GM23338 (cell line): ENCODE measurements around the gene PAX2. TPM values are rescaled to one million over a fixed set of nuclear protein-coding genes. Genes with fewer than 3 reads are reported as not detected.

Experiments used
- ATAC-seq: fragments of 200-7000 bp; cut with Tn5 transposase; 3 replicates; pipeline ENCODE4 v1.9.1; 2020
- DNase-seq: peaks from one replicate; pipeline ENCODE4 v3.0.0-alpha.2; 2015; ENCODE audit warnings: low spot score
- H2AFZ ChIP-seq: fragments of 200-600 bp; sonication (generic); 2 replicates; pipeline ENCODE4 v1.8.0; 2016; ENCODE audit warnings: antibody characterized with exemption, mild to moderate bottlenecking, moderate library complexity
- H3F3A ChIP-seq: fragments of 200-600 bp; sonication (generic); replicated peaks from 2 replicates; pipeline ENCODE4 v1.8.0; 2017; ENCODE audit warnings: antibody characterized with exemption, mixed run types, low read depth
- H3K27ac ChIP-seq: fragments of 200-600 bp; sonication (generic); 2 replicates; pipeline ENCODE4 v1.6.1; 2016; ENCODE audit warnings: low read depth
- H3K27me3 ChIP-seq: fragments of 200-600 bp; sonication (generic); 2 replicates; pipeline ENCODE4 v1.8.0; 2016; ENCODE audit warnings: mild to moderate bottlenecking, mixed run types, moderate library complexity; ENCODE audit not compliant: insufficient read depth
- H3K36me3 ChIP-seq: fragments of 200-600 bp; sonication (generic); 2 replicates; pipeline ENCODE4 v1.8.0; 2016; ENCODE audit warnings: mild to moderate bottlenecking; ENCODE audit not compliant: insufficient read depth
- H3K4me1 ChIP-seq: fragments of 200-600 bp; sonication (generic); 2 replicates; pipeline ENCODE4 v1.8.0; 2016; ENCODE audit warnings: mild to moderate bottlenecking, moderate library complexity; ENCODE audit not compliant: insufficient read depth
- H3K4me2 ChIP-seq: fragments of 200-600 bp; sonication (generic); 2 replicates; pipeline ENCODE4 v1.7.1; 2017; ENCODE audit warnings: mixed run types
- H3K4me3 ChIP-seq: fragments of 200-600 bp; sonication (generic); 2 replicates; pipeline ENCODE4 v1.6.1; 2016; ENCODE audit warnings: mixed run types
- H3K79me2 ChIP-seq: fragments of 200-600 bp; sonication (generic); replicated peaks from 2 replicates; pipeline ENCODE4 v1.8.0; 2017; ENCODE audit warnings: mild to moderate bottlenecking; ENCODE audit not compliant: insufficient read depth
- H3K9me2 ChIP-seq: fragments of 200-600 bp; sonication (generic); 2 replicates; pipeline ENCODE4 v1.8.0; 2017; ENCODE audit not compliant: insufficient read depth
- H4K20me1 ChIP-seq: fragments of 200-600 bp; sonication (generic); replicated peaks from 2 replicates; pipeline ENCODE4 v1.8.0; 2017; ENCODE audit warnings: mild to moderate bottlenecking; ENCODE audit not compliant: insufficient read depth
- H3K27ac Mint-ChIP-seq: 2 replicates; pipeline ENCODE4 v1.8.0; 2020; ENCODE audit warnings: inconsistent platforms, mild to moderate bottlenecking, moderate library complexity, mixed read lengths
- H3K27me3 Mint-ChIP-seq: 3 replicates; pipeline ENCODE4 v1.8.0; 2022; ENCODE audit warnings: low read depth, mild to moderate bottlenecking, moderate library complexity, mixed read lengths, inconsistent platforms; ENCODE audit not compliant: insufficient read depth, poor library complexity
- H3K36me3 Mint-ChIP-seq: 3 replicates; pipeline ENCODE4 v1.8.0; 2021; ENCODE audit warnings: low read depth, mild to moderate bottlenecking, inconsistent platforms, moderate library complexity, mixed read lengths
- H3K4me1 Mint-ChIP-seq: 3 replicates; pipeline ENCODE4 v1.8.0; 2020; ENCODE audit warnings: mild to moderate bottlenecking, inconsistent platforms, mixed read lengths
- H3K4me3 Mint-ChIP-seq: 3 replicates; pipeline ENCODE4 v1.8.0; 2021; ENCODE audit warnings: moderate library complexity, mild to moderate bottlenecking, inconsistent platforms, mixed read lengths
- H3K9me3 Mint-ChIP-seq: 3 replicates; pipeline ENCODE4 v1.8.0; 2020; ENCODE audit warnings: moderate library complexity, mild to moderate bottlenecking, inconsistent platforms, mixed read lengths
- CREB1 ChIP-seq: fragments of 250-450 bp; sonication (Bioruptor Pico); IDR thresholded peaks from 2 replicates; pipeline ENCODE4 v1.5.0; 2020; ENCODE audit warnings: low read depth, mild to moderate bottlenecking, moderate library complexity
- CTCF ChIP-seq, 2 experiments: fragments of 200-600 bp in 1 of 2; sonication (generic) in 1 of 2; conservative IDR thresholded peaks; 2 replicates each; pipeline versions ENCODE4 v1.5.1 to v1.6.1; 2016 to 2017; ENCODE audit warnings: antibody characterized with exemption in 2 of 2, low read depth in 2 of 2, mild to moderate bottlenecking in 2 of 2, moderate library complexity in 1 of 2
- ETS1 ChIP-seq: IDR thresholded peaks from 2 replicates; pipeline ENCODE4 v1.6.1; 2016; ENCODE audit warnings: antibody characterized with exemption
- EZH2phosphoT487 ChIP-seq: fragments of 200-600 bp; sonication (generic); IDR thresholded peaks from one replicate; pipeline ENCODE4 v1.8.1; 2018; ENCODE audit warnings: antibody characterized with exemption; ENCODE audit not compliant: unreplicated experiment
- JUNB ChIP-seq: IDR thresholded peaks from one replicate; pipeline ENCODE4 v1.6.1; 2016; ENCODE audit warnings: antibody characterized with exemption; ENCODE audit not compliant: unreplicated experiment
- NANOG ChIP-seq: IDR thresholded peaks from 2 replicates; pipeline ENCODE4 v1.6.1; 2016; ENCODE audit warnings: antibody characterized with exemption, borderline replicate concordance
- REST ChIP-seq: IDR thresholded peaks from one replicate; pipeline ENCODE4 v1.6.1; 2018; ENCODE audit warnings: antibody characterized with exemption; ENCODE audit not compliant: unreplicated experiment
- STAT1 ChIP-seq: IDR thresholded peaks from one replicate; pipeline ENCODE4 v1.6.1; 2016; ENCODE audit warnings: antibody characterized with exemption; ENCODE audit not compliant: unreplicated experiment
- ZNF114 ChIP-seq: fragments of 250-450 bp; sonication (Bioruptor Pico); IDR thresholded peaks from 2 replicates; pipeline ENCODE4 v1.5.0; 2020; ENCODE audit warnings: mild to moderate bottlenecking, moderate library complexity
- ZNF331 ChIP-seq: fragments of 250-450 bp; sonication (Bioruptor Pico); IDR thresholded peaks from 2 replicates; pipeline ENCODE4 v1.5.0; 2020; ENCODE audit warnings: low read depth, mild to moderate bottlenecking, moderate library complexity
- ZNF462 ChIP-seq: fragments of 250-450 bp; sonication (Bioruptor Pico); IDR thresholded peaks from 2 replicates; pipeline ENCODE4 v1.5.0; 2020; ENCODE audit warnings: mild to moderate bottlenecking, moderate library complexity
- polyA plus RNA-seq: library from polyadenylated mRNA; unstranded; fragments of >200 nt; fragmentation: Nextera tagmentation; extraction: Ambion mirVana; gene quantifications from 2 replicates; pipeline ENCODE4 v1.2.1, GENCODE V29; 2016
- total RNA-seq: library from RNA; depleted of rRNA; stranded (reverse); fragments of >200 nt; shearing (Covaris generic); gene quantifications from 2 replicates; pipeline ENCODE4 v1.2.3, GENCODE V29; 2014

PAX2 gene
- total and polyA plus RNA-seq, 2 experiments from 2014 or later, result not detected

GRCh38 chr10:100811261-100811660, 65.9 kb downstream of the PAX2 start (continued):
- no peak for TF ChIP-seq CTCF (conservative IDR thresholded peaks at IDR 0.05; ENCODE audit: low read depth in 2 of 2)
- TF ChIP-seq ZNF331 (CRISPR knock-in tag), result no peak

- H3K27me3 ChIP-seq, result no peaks in the 10 kb centered on the region; the same call in 1 of the 2 replicates
- no peak overlapping the region for H3K27ac Mint-ChIP-seq
- peaks cover 33% of the 10 kb centered on the region for H3K27me3 Mint-ChIP-seq
- TF ChIP-seq EZH2phosphoT487 (no peak), ZNF331 (CRISPR knock-in tag) (no peak), CREB1 (CRISPR knock-in tag) (no peak), JUNB (no peak), ZNF462 (CRISPR knock-in tag) (no peak), STAT1 (no peak), ETS1 (no peak), REST (no peak), ZNF114 (CRISPR knock-in tag) (no peak), NANOG (no peak)
These were observed 66.7 kb downstream of the PAX2 start for GRCh38 chr10:100811752-100812750.

More at GRCh38 chr10:100811752-100812750, 66.7 kb downstream of the PAX2 start:
- H3K36me3 ChIP-seq, result no peaks in the 10 kb centered on the region
- H3K9me2 ChIP-seq, result no peaks in the 10 kb centered on the region
- no peak overlapping the region for H2AFZ ChIP-seq
- H3K4me1 Mint-ChIP-seq, result peaks cover 21% of the 10 kb centered on the region
- H3K4me1 ChIP-seq, result no peaks in the 10 kb centered on the region
- DNase-seq, result no peak
- ATAC-seq, result no peak; the same call in 2 of the 3 replicates
- no peak overlapping the region for H3K4me2 ChIP-seq
- H3K9me3 Mint-ChIP-seq, result no peaks in the 10 kb centered on the region
- H4K20me1 ChIP-seq, result no peaks in the 10 kb centered on the region
- H3K27ac ChIP-seq, result no peak overlapping the region
- no peak overlapping the region for H3K4me3 ChIP-seq
- no peaks in the 10 kb centered on the region for H3K79me2 ChIP-seq
- no peaks in the 10 kb centered on the region for H3K36me3 Mint-ChIP-seq
- H3K4me3 Mint-ChIP-seq, result no peak overlapping the region
- H3F3A ChIP-seq, result no peaks in the 10 kb centered on the region
